IPS-20b (cell line): ENCODE results near the gene TMEM263.
"Not testable (repeated sequence)": the region's sequence is repeated elsewhere in the genome, so short reads cannot be mapped to it uniquely, and the experiment has no call there.

Experiments used
- H3K27ac ChIP-seq: one replicate; pipeline ENCODE4 v1.5.1; 2013; ENCODE audit warnings: low read length
- H3K27me3 ChIP-seq: 2 replicates; pipeline ENCODE4 v1.6.1; 2013; ENCODE audit warnings: mild to moderate bottlenecking, low read length, inconsistent platforms; ENCODE audit not compliant: insufficient read depth
- H3K36me3 ChIP-seq: 2 replicates; pipeline ENCODE4 v1.6.1; 2013; ENCODE audit warnings: low read depth, mild to moderate bottlenecking, inconsistent platforms, low read length, moderate library complexity; ENCODE audit not compliant: insufficient read depth
- H3K4me1 ChIP-seq: 2 replicates; pipeline ENCODE4 v1.6.1; 2013; ENCODE audit warnings: mild to moderate bottlenecking, control low read depth, inconsistent platforms, low read length, moderate library complexity; ENCODE audit not compliant: insufficient read depth
- H3K4me3 ChIP-seq: 2 replicates; pipeline ENCODE4 v1.5.1; 2013; ENCODE audit warnings: mild to moderate bottlenecking, low read length, inconsistent platforms
- H3K9ac ChIP-seq: 2 replicates; pipeline ENCODE4 v1.6.1; 2013; ENCODE audit warnings: low read depth, mild to moderate bottlenecking, inconsistent platforms, low read length, moderate library complexity
- H3K9me3 ChIP-seq: 2 replicates; pipeline ENCODE4 v1.6.1; 2013; ENCODE audit warnings: mild to moderate bottlenecking, low read depth, low read length, inconsistent platforms; ENCODE audit not compliant: insufficient read depth

Gene TMEM263

GRCh38 chr12:106987846-106988245 lies 32.1 kb downstream of the TMEM263 start:
- Histone ChIP-seq H3K4me3 (peak overlapping the region; percentile 59; the same call in 1 of the 2 replicates), H3K4me1 (peaks cover 10% of the 10 kb centered on the region; the same call in 1 of the 2 replicates), H3K9me3 (no peaks in the 10 kb centered on the region), H3K36me3 (peaks cover 16% of the 10 kb centered on the region), H3K27me3 (peaks cover 21% of the 10 kb centered on the region; the same call in 1 of the 2 replicates), H3K9ac (no peak overlapping the region; the same call in 1 of the 2 replicates), H3K27ac (no peak overlapping the region)

- H3K27ac ChIP-seq = no peak overlapping the region
- H3K4me3 ChIP-seq = no peak overlapping the region
Observed at GRCh38 chr12:106994579-106995220, 39.0 kb downstream of the TMEM263 start.

GRCh38 chr12:106996102-106996501 lies 40.4 kb downstream of the TMEM263 start:
- H3K4me1 ChIP-seq, H3K9ac ChIP-seq, H3K27ac ChIP-seq, H3K27me3 ChIP-seq, H3K9me3 ChIP-seq, H3K4me3 ChIP-seq: not testable (repeated sequence)
- peaks cover 32% of the 10 kb centered on the region for H3K36me3 ChIP-seq

More at GRCh38 chr12:106994579-106995220, 39.0 kb downstream of the TMEM263 start:
- Histone ChIP-seq H3K27me3 (no peaks in the 10 kb centered on the region), H3K9me3 (no peaks in the 10 kb centered on the region), H3K9ac (no peak overlapping the region), H3K36me3 (peaks cover 27% of the 10 kb centered on the region), H3K4me1 (no peaks in the 10 kb centered on the region)

- H3K27me3 ChIP-seq = no peaks in the 10 kb centered on the region
- H3K4me1 ChIP-seq = no peaks in the 10 kb centered on the region
- H3K9ac ChIP-seq = no peak overlapping the region
- H3K36me3 ChIP-seq = peaks cover 39% of the 10 kb centered on the region
- H3K4me3 ChIP-seq = no peak overlapping the region
- H3K27ac ChIP-seq = no peak overlapping the region
- no peaks in the 10 kb centered on the region for H3K9me3 ChIP-seq
Observed at GRCh38 chr12:106997916-106998315, 42.2 kb downstream of the TMEM263 start.

- peaks cover 39% of the 10 kb centered on the region for H3K36me3 ChIP-seq
- no peaks in the 10 kb centered on the region for H3K9me3 ChIP-seq
- no peak overlapping the region for H3K9ac ChIP-seq
- H3K27ac ChIP-seq = no peak overlapping the region
- no peaks in the 10 kb centered on the region for H3K4me1 ChIP-seq
- no peaks in the 10 kb centered on the region for H3K27me3 ChIP-seq
- H3K4me3 ChIP-seq = no peak overlapping the region
Observed at GRCh38 chr12:106999446-106999845, 43.7 kb downstream of the TMEM263 start.

GRCh38 chr12:107002665-107003064 lies 47.0 kb downstream of the TMEM263 start:
- not testable (repeated sequence) for H3K4me3 ChIP-seq, H3K4me1 ChIP-seq, H3K9me3 ChIP-seq, H3K9ac ChIP-seq, H3K27ac ChIP-seq, H3K27me3 ChIP-seq
- peaks cover 21% of the 10 kb centered on the region for H3K36me3 ChIP-seq

GRCh38 chr12:107007411-107007810 lies 51.7 kb downstream of the TMEM263 start:
- Histone ChIP-seq H3K4me3 (no peak overlapping the region), H3K9ac (no peak overlapping the region), H3K4me1 (no peaks in the 10 kb centered on the region), H3K36me3 (no peaks in the 10 kb centered on the region), H3K27ac (no peak overlapping the region), H3K9me3 (no peaks in the 10 kb centered on the region), H3K27me3 (no peaks in the 10 kb centered on the region)

GRCh38 chr12:107011519-107011918 lies 55.8 kb downstream of the TMEM263 start:
- no peaks in the 10 kb centered on the region for H3K27me3 ChIP-seq
- H3K9ac ChIP-seq = no peak overlapping the region
- no peak overlapping the region for H3K27ac ChIP-seq
- no peaks in the 10 kb centered on the region for H3K9me3 ChIP-seq
- no peaks in the 10 kb centered on the region for H3K4me1 ChIP-seq
- no peaks in the 10 kb centered on the region for H3K36me3 ChIP-seq
- no peak overlapping the region for H3K4me3 ChIP-seq

- Histone ChIP-seq H3K36me3 (peaks cover 2% of the 10 kb centered on the region; the same call in 1 of the 2 replicates), H3K9ac (no peak overlapping the region), H3K27me3 (no peaks in the 10 kb centered on the region), H3K9me3 (no peaks in the 10 kb centered on the region), H3K4me1 (no peaks in the 10 kb centered on the region), H3K4me3 (no peak overlapping the region), H3K27ac (no peak overlapping the region)
Observed at GRCh38 chr12:107012736-107013425, 57.2 kb downstream of the TMEM263 start.

GRCh38 chr12:107014055-107014454 lies 58.3 kb downstream of the TMEM263 start:
- Histone ChIP-seq H3K27ac (no peak overlapping the region), H3K9ac (no peak overlapping the region), H3K27me3 (no peaks in the 10 kb centered on the region), H3K9me3 (no peaks in the 10 kb centered on the region), H3K36me3 (peaks cover 5% of the 10 kb centered on the region; the same call in 1 of the 2 replicates), H3K4me1 (no peaks in the 10 kb centered on the region), H3K4me3 (no peak overlapping the region)

- H3K27ac ChIP-seq = no peak overlapping the region
- H3K4me3 ChIP-seq = no peak overlapping the region
- H3K9ac ChIP-seq = no peak overlapping the region
- H3K9me3 ChIP-seq = no peaks in the 10 kb centered on the region
- H3K27me3 ChIP-seq = no peaks in the 10 kb centered on the region
- H3K4me1 ChIP-seq = no peaks in the 10 kb centered on the region
- peaks cover 10% of the 10 kb centered on the region; the same call in 1 of the 2 replicates for H3K36me3 ChIP-seq
Observed at GRCh38 chr12:107017042-107017441, 61.3 kb downstream of the TMEM263 start.

- H3K4me1 ChIP-seq = no peaks in the 10 kb centered on the region
- no peaks in the 10 kb centered on the region for H3K9me3 ChIP-seq
- H3K4me3 ChIP-seq = no peak overlapping the region
- H3K9ac ChIP-seq = no peak overlapping the region
- no peak overlapping the region for H3K27ac ChIP-seq
- no peaks in the 10 kb centered on the region for H3K27me3 ChIP-seq
- H3K36me3 ChIP-seq = peaks cover 10% of the 10 kb centered on the region; the same call in 1 of the 2 replicates
Observed at GRCh38 chr12:107019546-107019945, 63.8 kb downstream of the TMEM263 start.
